Measurements from ENCODE around the gene FRA10AC1. TPM values are rescaled to one million over a fixed set of nuclear protein-coding genes. Genes with fewer than 3 reads are reported as not detected.

The FRA10AC1 gene
- total and polyA plus RNA-seq, 10 donors: 9.9 to 99.5 (median 18.8) TPM

GRCh38 chr10:93678386-93678785 lies 24.0 kb downstream of the FRA10AC1 start:
- peaks cover 0 to 99% (median 66%) of the 10 kb centered on the region in 6 donors for H3K36me3 ChIP-seq
- H3K27ac ChIP-seq: no peak overlapping the region
- H3K4me3 ChIP-seq: no peak overlapping the region
- intact Hi-C loops (cut with DNase I; ENCODE audit: low total_unique reads): loop anchor here (10.0 kb wide), 1 partner anchor 124 kb away; no protein-coding TSS in a partner anchor
- TF ChIP-seq POLR2A (IDR thresholded peaks at IDR 0.05) (no peak), POLR2AphosphoS5 (IDR thresholded peaks at IDR 0.05) (no peak), CTCF (IDR thresholded peaks at IDR 0.05 in 8 of 11, conservative IDR thresholded peaks at IDR 0.05 in 3 of 11) (no peak)
- no peaks in the 10 kb centered on the region for H3K27me3 ChIP-seq (replicated peaks in 1 of 7)
- 85 to 95% (median 90%) methylated on average over 4 of the region's 4 CpGs for WGBS, 5 donors
- H3K9me3 ChIP-seq: no peaks in the 10 kb centered on the region
- DNase-seq: no peak
- H3K4me1 ChIP-seq: no peaks in the 10 kb centered on the region

- Histone ChIP-seq H3K9me3 (no peaks in the 10 kb centered on the region), H3K27me3 (replicated peaks in 1 of 7) (no peaks in the 10 kb centered on the region), H3K4me1 (no peaks in the 10 kb centered on the region), H3K36me3 (peaks cover 7 to 99% (median 75%) of the 10 kb centered on the region in 6 donors), H3K4me3 (no peak overlapping the region), H3K27ac (no peak overlapping the region)
- no peak for DNase-seq
- intact Hi-C loops (cut with DNase I; ENCODE audit: low total_unique reads): loop anchor here (10.0 kb wide), 1 partner anchor 119 kb away; no protein-coding TSS in a partner anchor
- TF ChIP-seq POLR2A (IDR thresholded peaks at IDR 0.05): no peak
- TF ChIP-seq POLR2AphosphoS5 (IDR thresholded peaks at IDR 0.05): no peak
- no peak for TF ChIP-seq CTCF (IDR thresholded peaks at IDR 0.05 in 8 of 11, conservative IDR thresholded peaks at IDR 0.05 in 3 of 11)
- 93 to 98% (median 95%) methylated on average over 2 of the region's 2 CpGs for WGBS, 5 donors
These were observed 28.6 kb downstream of the FRA10AC1 start for GRCh38 chr10:93673791-93674190.

GRCh38 chr10:93672890-93673289 lies 29.5 kb downstream of the FRA10AC1 start:
- TF ChIP-seq POLR2A (IDR thresholded peaks at IDR 0.05): no peak
- TF ChIP-seq POLR2AphosphoS5 (IDR thresholded peaks at IDR 0.05): no peak
- TF ChIP-seq CTCF (IDR thresholded peaks at IDR 0.05 in 8 of 11, conservative IDR thresholded peaks at IDR 0.05 in 3 of 11): no peak
- H3K36me3 ChIP-seq: peaks cover 8 to 99% (median 74%) of the 10 kb centered on the region in 6 donors
- no peaks in the 10 kb centered on the region for H3K4me1 ChIP-seq
- WGBS, 5 donors: 89 to 95% (median 91%) methylated on average over 2 of the region's 2 CpGs
- no peak for DNase-seq
- intact Hi-C loops (cut with DNase I; ENCODE audit: low total_unique reads): loop anchor here (10.0 kb wide), 1 partner anchor 118 kb away; no protein-coding TSS in a partner anchor
- no peak overlapping the region for H3K27ac ChIP-seq
- no peaks in the 10 kb centered on the region for H3K27me3 ChIP-seq (replicated peaks in 1 of 7)
- no peak overlapping the region for H3K4me3 ChIP-seq
- H3K9me3 ChIP-seq: no peaks in the 10 kb centered on the region

- 72 to 95% (median 91%) methylated on average over 2 of the region's 2 CpGs for WGBS, 5 donors
- no peaks in the 10 kb centered on the region for H3K27me3 ChIP-seq (replicated peaks in 1 of 7)
- no peaks in the 10 kb centered on the region for H3K9me3 ChIP-seq
- H3K27ac ChIP-seq: no peak overlapping the region
- DNase-seq: no peak
- intact Hi-C loops (cut with DNase I; ENCODE audit: low total_unique reads): loop anchor here (10.0 kb wide), 1 partner anchor 117 kb away; no protein-coding TSS in a partner anchor
- H3K4me3 ChIP-seq: no peak overlapping the region
- no peaks in the 10 kb centered on the region for H3K4me1 ChIP-seq
- peaks cover 8 to 99% (median 71%) of the 10 kb centered on the region in 6 donors for H3K36me3 ChIP-seq
- no peak for TF ChIP-seq POLR2A (IDR thresholded peaks at IDR 0.05)
- TF ChIP-seq CTCF (IDR thresholded peaks at IDR 0.05 in 8 of 11, conservative IDR thresholded peaks at IDR 0.05 in 3 of 11): no peak
- TF ChIP-seq POLR2AphosphoS5 (IDR thresholded peaks at IDR 0.05): no peak
These were observed 30.2 kb downstream of the FRA10AC1 start for GRCh38 chr10:93672022-93672678.
